Left ventricle myocardium inferior (tissue), 1 donor: Measurements from ENCODE around the gene TBC1D3B. TPM values are rescaled to one million over a fixed set of nuclear protein-coding genes. Genes with fewer than 3 reads are reported as not detected.

Source experiments
- DNase-seq: peaks from one replicate; pipeline ENCODE4 v3.0.0-alpha.2; 2020
- H3K27ac ChIP-seq: fragments of 200-600 bp; replicated peaks from 2 replicates; pipeline ENCODE4 v1.8.0; 2021
- H3K27me3 ChIP-seq: fragments of 200-600 bp; 2 replicates; pipeline ENCODE4 v1.8.0; 2021; ENCODE audit warnings: low read depth
- H3K36me3 ChIP-seq: fragments of 200-600 bp; 2 replicates; pipeline ENCODE4 v1.8.0; 2021
- H3K4me1 ChIP-seq: fragments of 200-600 bp; 2 replicates; pipeline ENCODE4 v1.8.0; 2021
- H3K4me3 ChIP-seq: fragments of 200-600 bp; 2 replicates; pipeline ENCODE4 v1.8.0; 2021; ENCODE audit warnings: mild to moderate bottlenecking, moderate library complexity
- H3K9me3 ChIP-seq: fragments of 200-600 bp; replicated peaks from 2 replicates; pipeline ENCODE4 v1.8.0; 2021
- CTCF ChIP-seq: fragments of 200-600 bp; IDR thresholded peaks from 2 replicates; pipeline ENCODE4 v1.8.0; 2021; ENCODE audit warnings: antibody characterized with exemption, mild to moderate bottlenecking, borderline replicate concordance
- intact Hi-C: fragments of 100-400 bp; cut with micrococcal nuclease; formaldehyde crosslinking; loops from one replicate; pipeline ENCODE4 v1.11.0; 2022
- total RNA-seq: library from RNA; stranded (reverse); fragmentation: NEBNext Ultra II Directional; extraction: Animal tissue kit (Norgen Biotek cat#: 25700); gene quantifications from one replicate; pipeline ENCODE4 v1.2.1, GENCODE V29; 2021
- donor health status: DM: no; HTN: yes; CAD: no; lungs with severe emphysema.

The TBC1D3B gene
- total RNA-seq, 1 donor from 2014 or later, result 3.4 TPM

GRCh38 chr17:36144014-36144413, 32.4 kb downstream of the TBC1D3B start:
- intact Hi-C loops, result loop anchor here (5.0 kb wide), 1 partner anchor 177 kb away; no protein-coding TSS in a partner anchor
- Histone ChIP-seq H3K4me3 (no peak overlapping the region), H3K36me3 (no peaks in the 10 kb centered on the region), H3K4me1 (no peaks in the 10 kb centered on the region), H3K9me3 (no peaks in the 10 kb centered on the region), H3K27ac (no peak overlapping the region), H3K27me3 (peaks cover 11% of the 10 kb centered on the region)
- no peak for TF ChIP-seq CTCF
- DNase-seq, result no peak

GRCh38 chr17:36142806-36143205, 33.6 kb downstream of the TBC1D3B start:
- intact Hi-C loops, result loop anchor here (5.0 kb wide), 1 partner anchor 176 kb away; no protein-coding TSS in a partner anchor

GRCh38 chr17:36142235-36142634, 34.2 kb downstream of the TBC1D3B start:
- intact Hi-C loops, result loop anchor here (5.0 kb wide), 1 partner anchor 175 kb away; no protein-coding TSS in a partner anchor
- Histone ChIP-seq H3K4me3 (no peak overlapping the region), H3K4me1 (no peaks in the 10 kb centered on the region), H3K36me3 (no peaks in the 10 kb centered on the region), H3K9me3 (no peaks in the 10 kb centered on the region), H3K27ac (no peak overlapping the region), H3K27me3 (peaks cover 16% of the 10 kb centered on the region)
- no peak for TF ChIP-seq CTCF
- no peak for DNase-seq

More at GRCh38 chr17:36142806-36143205, 33.6 kb downstream of the TBC1D3B start:
- Histone ChIP-seq H3K4me3 (no peak overlapping the region), H3K36me3 (no peaks in the 10 kb centered on the region), H3K27me3 (peaks cover 16% of the 10 kb centered on the region), H3K27ac (no peak overlapping the region), H3K9me3 (no peaks in the 10 kb centered on the region), H3K4me1 (no peaks in the 10 kb centered on the region)
- no peak for TF ChIP-seq CTCF
- DNase-seq, result no peak

- DNase-seq, result no peak
These were observed 40.0 kb downstream of the TBC1D3B start for GRCh38 chr17:36136439-36136838.

GRCh38 chr17:36136036-36136435, 40.4 kb downstream of the TBC1D3B start:
- Histone ChIP-seq H3K4me3 (no peak overlapping the region), H3K27ac (no peak overlapping the region), H3K9me3 (no peaks in the 10 kb centered on the region), H3K4me1 (no peaks in the 10 kb centered on the region), H3K27me3 (peaks cover 35% of the 10 kb centered on the region), H3K36me3 (no peaks in the 10 kb centered on the region)
- DNase-seq, result no peak
- no peak for TF ChIP-seq CTCF
- intact Hi-C loops, result no loop called here

More at GRCh38 chr17:36136439-36136838, 40.0 kb downstream of the TBC1D3B start:
- H3K27me3 ChIP-seq, result peaks cover 38% of the 10 kb centered on the region
- no peak for TF ChIP-seq CTCF
- H3K4me1 ChIP-seq, result no peaks in the 10 kb centered on the region
- H3K36me3 ChIP-seq, result no peaks in the 10 kb centered on the region
- intact Hi-C loops, result no loop called here
- no peaks in the 10 kb centered on the region for H3K9me3 ChIP-seq
- H3K4me3 ChIP-seq, result no peak overlapping the region
- H3K27ac ChIP-seq, result no peak overlapping the region
